ES-I3 (cell line): ENCODE data around the gene PGD.

Experiments
- H3K36me3 ChIP-seq: 2 replicates; pipeline ENCODE4 v1.6.1; 2013; ENCODE audit warnings: mild to moderate bottlenecking, low read length, control low read depth, moderate library complexity; ENCODE audit not compliant: insufficient read depth
- H3K4me1 ChIP-seq: 2 replicates; pipeline ENCODE4 v1.6.1; 2013; ENCODE audit warnings: mild to moderate bottlenecking, control low read depth, low read length; ENCODE audit not compliant: insufficient read depth
- H3K9ac ChIP-seq: 2 replicates; pipeline ENCODE4 v1.6.1; 2013; ENCODE audit warnings: low read depth, mild to moderate bottlenecking, low read length, moderate library complexity
- H3K9me3 ChIP-seq: 2 replicates; pipeline ENCODE4 v1.6.1; 2013; ENCODE audit warnings: mild to moderate bottlenecking, low read length, moderate library complexity; ENCODE audit not compliant: control insufficient read depth, insufficient read depth

Gene PGD

GRCh38 chr1:10457875-10458274 is 59.0 kb downstream of the PGD start:
- no peaks in the 10 kb centered on the region for H3K9me3 ChIP-seq
- H3K36me3 ChIP-seq: peaks cover 5% of the 10 kb centered on the region
- H3K4me1 ChIP-seq: 0 out of 2 replicates have a peak, but pooled peaks cover 3% of the 10 kb centered on the region
- H3K9ac ChIP-seq: no peak overlapping the region

GRCh38 chr1:10459184-10459583 is 60.3 kb downstream of the PGD start:
- Histone ChIP-seq H3K9ac (no peak overlapping the region; the same call in 1 of the 2 replicates), H3K9me3 (no peaks in the 10 kb centered on the region), H3K4me1 (0 out of 2 replicates have a peak, but pooled peaks cover 3% of the 10 kb centered on the region), H3K36me3 (peaks cover 5% of the 10 kb centered on the region)

- Histone ChIP-seq H3K36me3 (peaks cover 33% of the 10 kb centered on the region), H3K9me3 (no peaks in the 10 kb centered on the region), H3K9ac (no peak overlapping the region), H3K4me1 (no peaks in the 10 kb centered on the region; the same call in 1 of the 2 replicates)
Observed at GRCh38 chr1:10467078-10467477, 68.2 kb downstream of the PGD start.

- Histone ChIP-seq H3K4me1 (no peaks in the 10 kb centered on the region; the same call in 1 of the 2 replicates), H3K9ac (no peak overlapping the region), H3K9me3 (no peaks in the 10 kb centered on the region), H3K36me3 (peaks cover 29% of the 10 kb centered on the region)
Observed at GRCh38 chr1:10470043-10470442, 71.2 kb downstream of the PGD start.
